ENCODE results near the gene CD99.

DNA sequence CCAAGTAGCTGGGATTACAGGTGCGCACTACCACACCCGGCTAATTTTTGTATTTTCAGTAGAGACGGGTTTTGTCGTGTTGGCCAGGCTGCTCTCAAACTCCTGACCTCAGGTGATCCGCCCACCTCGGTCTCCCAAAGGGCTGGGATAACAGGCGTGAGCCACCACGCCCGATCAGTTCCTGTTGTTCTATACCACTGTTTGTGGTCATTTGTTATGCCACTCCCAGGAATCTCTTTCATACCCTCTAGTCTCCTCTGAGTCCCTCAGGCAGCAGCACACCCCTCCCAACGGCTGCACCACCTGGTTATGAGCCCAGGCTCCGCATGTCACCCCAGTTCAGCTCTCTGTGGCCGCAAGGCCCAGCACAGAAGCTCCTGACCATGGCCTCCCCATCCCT, 17.5 kb upstream of the CD99 start:
- TF ChIP-seq POLR2A (IDR thresholded peaks at IDR 0.05), result no peak
- TF ChIP-seq, protein P1, sequence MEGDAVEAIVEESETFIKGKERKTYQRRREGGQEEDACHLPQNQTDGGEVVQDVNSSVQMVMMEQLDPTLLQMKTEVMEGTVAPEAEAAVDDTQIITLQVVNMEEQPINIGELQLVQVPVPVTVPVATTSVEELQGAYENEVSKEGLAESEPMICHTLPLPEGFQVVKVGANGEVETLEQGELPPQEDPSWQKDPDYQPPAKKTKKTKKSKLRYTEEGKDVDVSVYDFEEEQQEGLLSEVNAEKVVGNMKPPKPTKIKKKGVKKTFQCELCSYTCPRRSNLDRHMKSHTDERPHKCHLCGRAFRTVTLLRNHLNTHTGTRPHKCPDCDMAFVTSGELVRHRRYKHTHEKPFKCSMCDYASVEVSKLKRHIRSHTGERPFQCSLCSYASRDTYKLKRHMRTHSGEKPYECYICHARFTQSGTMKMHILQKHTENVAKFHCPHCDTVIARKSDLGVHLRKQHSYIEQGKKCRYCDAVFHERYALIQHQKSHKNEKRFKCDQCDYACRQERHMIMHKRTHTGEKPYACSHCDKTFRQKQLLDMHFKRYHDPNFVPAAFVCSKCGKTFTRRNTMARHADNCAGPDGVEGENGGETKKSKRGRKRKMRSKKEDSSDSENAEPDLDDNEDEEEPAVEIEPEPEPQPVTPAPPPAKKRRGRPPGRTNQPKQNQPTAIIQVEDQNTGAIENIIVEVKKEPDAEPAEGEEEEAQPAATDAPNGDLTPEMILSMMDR (IDR thresholded peaks at IDR 0.05 in 4 of 5, conservative IDR thresholded peaks at IDR 0.05 in 1 of 5), result no peak

Data from gastrocnemius medialis (tissue), 4 donors.